Keratinocyte (primary cell): Measurements from ENCODE around the gene MAP7D2.

Experiments used
- CTCF ChIP-seq, 3 experiments: IDR thresholded peaks in 1 of 3; conservative IDR thresholded peaks in 1 of 3; optimal IDR thresholded peaks in 1 of 3; 2 replicates in 2 of 3; 3 replicates in 1 of 3; pipeline versions ENCODE3 to v1.5.1; 2011; ENCODE audit warnings: low read length in 3 of 3, mild to moderate bottlenecking in 3 of 3, moderate library complexity in 2 of 3, control low read depth in 1 of 3, inconsistent platforms in 1 of 3; ENCODE audit not compliant: insufficient read depth in 2 of 3; ENCODE audit errors: extremely low read depth in 1 of 3
- EZH2 ChIP-seq: IDR thresholded peaks from one replicate; pipeline ENCODE4 v1.6.1; 2012; ENCODE audit warnings: inconsistent platforms, mild to moderate bottlenecking, low read length, moderate library complexity

GRCh38 chrX:19975845-19976244 lies 140.9 kb downstream of the MAP7D2 start:
- no peak for TF ChIP-seq CTCF (optimal IDR thresholded peaks at IDR 0.05 in 1 of 3, IDR thresholded peaks at IDR 0.05 in 1 of 3, conservative IDR thresholded peaks at IDR 0.05 in 1 of 3; ENCODE audit: extremely low read depth in 1 of 3, insufficient read depth in 2 of 3, low read length in 3 of 3)
- no peak for TF ChIP-seq EZH2
